K562 (cell line): Measurements from ENCODE around the gene FRAT1. TPM values are rescaled to one million over a fixed set of nuclear protein-coding genes. Genes with fewer than 3 reads are reported as not detected.

Experiments
- ATAC-seq: fragments of 200-7000 bp; cut with Tn5 transposase; 3 replicates; pipeline ENCODE4 v1.9.1; 2020; ENCODE audit warnings: moderate library complexity
- BruUV-seq: library from RNA; stranded (reverse); fragments of 400-500 nt; replicated peaks from 2 replicates; lab custom pipeline; 2021; lab: Mats Ljungman, UMichigan
- CTCF ChIA-PET: fragments of 300-600 bp; formaldehyde crosslinking; extraction: SDS; loops from one replicate; lab custom pipeline; 2021; ENCODE audit warnings: low intra/inter-chr PET ratio; lab: Yijun Ruan, JAX
- POLR2A ChIA-PET: fragments of 300-600, 350-650 bp; sonication (Branson Sonifier 250); formaldehyde crosslinking; extraction: SDS; loops from one replicate; lab custom pipeline; 2021; ENCODE audit warnings: antibody characterized with exemption, inconsistent platforms; lab: Yijun Ruan, JAX
- DNase-seq, 4 experiments: peaks; one replicate each; pipeline versions ENCODE4 v3.0.0 to v3.0.0-alpha.2; 2011 to 2018; ENCODE audit warnings: low spot score in 3 of 4, mixed read lengths in 3 of 4; ENCODE audit errors: extremely low read depth in 1 of 4
- FAIRE-seq: peaks from 2 replicates; lab custom pipeline; 2011; peaks lifted over from hg19 to GRCh38; lab: Jason Lieb, UNC
- H2AFZ ChIP-seq: 2 replicates; pipeline ENCODE4 v1.6.0; 2011; ENCODE audit warnings: low read depth, low read length, control low read depth, inconsistent platforms
- H3K27ac ChIP-seq: fragments of 200-600 bp; 3 replicates; pipeline ENCODE4 v1.8.0; 2011; ENCODE audit warnings: low read depth, mild to moderate bottlenecking, control low read depth, inconsistent platforms, low read length, moderate library complexity, mixed read lengths; ENCODE audit errors: extremely low read depth
- H3K27me3 ChIP-seq, 2 experiments: fragments of 300-600 bp in 1 of 2; 2 replicates in 1 of 2; 3 replicates in 1 of 2; pipeline versions ENCODE4 v1.6.0 to v1.8.0; 2011; ENCODE audit warnings: inconsistent platforms in 2 of 2, low read length in 2 of 2, mild to moderate bottlenecking in 1 of 2, mixed read lengths in 1 of 2, moderate library complexity in 1 of 2; ENCODE audit not compliant: control insufficient read depth in 2 of 2, insufficient read depth in 2 of 2
- H3K36me3 ChIP-seq: fragments of 300-600 bp; 3 replicates; pipeline ENCODE4 v1.8.0; 2011; ENCODE audit warnings: mild to moderate bottlenecking, low read length, inconsistent platforms; ENCODE audit not compliant: control insufficient read depth, insufficient read depth
- H3K4me1 ChIP-seq, 2 experiments: fragments of 200-600 bp in 1 of 2; replicated peaks in 1 of 2; 2 replicates in 1 of 2; 3 replicates in 1 of 2; pipeline versions ENCODE4 v1.5.1 to v1.8.0; 2011; ENCODE audit warnings: inconsistent platforms in 2 of 2, low read length in 2 of 2, mild to moderate bottlenecking in 1 of 2, mixed read lengths in 1 of 2, moderate library complexity in 1 of 2; ENCODE audit not compliant: control insufficient read depth in 2 of 2, insufficient read depth in 2 of 2
- H3K4me2 ChIP-seq: 2 replicates; pipeline ENCODE4 v1.6.1; 2011; ENCODE audit warnings: low read length, control low read depth, inconsistent platforms, mixed read lengths; ENCODE audit not compliant: insufficient read depth
- H3K4me3 ChIP-seq: fragments of 200-600 bp; sonication (generic), shearing (Covaris generic); 2 replicates; pipeline ENCODE4 v1.5.1; 2016; ENCODE audit warnings: control low read depth, inconsistent platforms
- H3K79me2 ChIP-seq: fragments of 200-600 bp; 3 replicates; pipeline ENCODE4 v1.8.0; 2011; ENCODE audit warnings: low read length, inconsistent platforms; ENCODE audit not compliant: control insufficient read depth, insufficient read depth
- H3K9ac ChIP-seq, 2 experiments: 2 replicates each; pipeline versions ENCODE4 v1.6.0 to v1.6.1; 2011; ENCODE audit warnings: low read depth in 2 of 2, low read length in 2 of 2, control low read depth in 1 of 2, inconsistent platforms in 1 of 2, mild to moderate bottlenecking in 1 of 2, mixed read lengths in 1 of 2; ENCODE audit not compliant: insufficient read depth in 1 of 2
- H3K9me1 ChIP-seq: one replicate; pipeline ENCODE4 v1.6.0; 2011; ENCODE audit warnings: inconsistent platforms, mild to moderate bottlenecking, low read length, moderate library complexity; ENCODE audit not compliant: control insufficient read depth, insufficient read depth
- H3K9me3 ChIP-seq: replicated peaks from 2 replicates; pipeline ENCODE4 v1.5.1; 2011; ENCODE audit warnings: low read depth, low read length, inconsistent platforms; ENCODE audit not compliant: control insufficient read depth, insufficient read depth
- H4K20me1 ChIP-seq: replicated peaks from 2 replicates; pipeline ENCODE4 v1.6.1; 2011; ENCODE audit warnings: low read length, inconsistent platforms, mixed read lengths; ENCODE audit not compliant: control insufficient read depth, insufficient read depth
- NKRF ChIP-seq: fragments of 450-650 bp; IDR thresholded peaks from 2 replicates; pipeline ENCODE4 v1.6.1; 2016; ENCODE audit warnings: borderline replicate concordance
- PCBP2 ChIP-seq: fragments of 200-400 bp; formaldehyde crosslinking; IDR thresholded peaks from 2 replicates; pipeline ENCODE4 v1.6.1; 2018; ENCODE audit warnings: low read length, low read depth, mild to moderate bottlenecking, moderate library complexity; ENCODE audit not compliant: poor library complexity, severe bottlenecking
- PTRF ChIP-seq: fragments of 450-650 bp; IDR thresholded peaks from 2 replicates; pipeline ENCODE4 v1.6.1; 2016; ENCODE audit warnings: mild to moderate bottlenecking, missing genetic modification characterization, missing compliant biosample characterization
- TCF3 ChIP-seq: sonication (generic); formaldehyde crosslinking; IDR thresholded peaks from 2 replicates; pipeline ENCODE4 v1.4.0; 2020; ENCODE audit warnings: mild to moderate bottlenecking, missing genetic modification reagents
- TCFL5 ChIP-seq: fragments of 250-450 bp; sonication (Bioruptor Pico); conservative IDR thresholded peaks from 2 replicates; pipeline ENCODE4 v1.6.1; 2021; ENCODE audit warnings: mild to moderate bottlenecking, moderate library complexity, matching md5 sums
- ZNF23 ChIP-seq: fragments of 250-450 bp; sonication (Bioruptor Pico); IDR thresholded peaks from 2 replicates; pipeline ENCODE4 v1.4.0; 2020; ENCODE audit warnings: mild to moderate bottlenecking
- ZNF282 ChIP-seq: sonication (generic); formaldehyde crosslinking; IDR thresholded peaks from 2 replicates; pipeline ENCODE4 v1.8.1; 2023; ENCODE audit warnings: missing genetic modification reagents
- WGBS: fragments of 100-300 bp; shearing (Covaris generic); methylation state at CpG from one replicate; pipeline ENCODE4 v1.1.6; 2016; ENCODE audit warnings: low coverage, mixed read lengths; ENCODE audit not compliant: insufficient coverage; ENCODE audit errors: missing lambda C conversion rate; 5-methylcytosine and 5-hydroxymethylcytosine counted together
- in situ Hi-C: fragments of 300-500 bp; cut with MboI; formaldehyde crosslinking; loops from 4 replicates; pipeline ENCODE4 v1.15.0; 2018; ENCODE audit warnings: inconsistent platforms, mixed read lengths
- intact Hi-C: fragments of 100-400 bp; cut with micrococcal nuclease; formaldehyde crosslinking; loops from 2 replicates; pipeline ENCODE4 v1.14.2; 2022
- polyA plus RNA-seq, 8 experiments: library from polyadenylated mRNA; depleted of rRNA in 4 of 8; stranded (reverse) in 5 of 8; unstranded in 3 of 8; fragments of >200 nt; fragmentation: Nextera tagmentation in 2 of 8; fragmentation: Illumina TruSeq in 1 of 8; extraction: Ambion mirVana in 2 of 8; extraction: Trizol in 1 of 8; gene quantifications; 2 replicates each; pipeline versions ENCODE4 v1.2.1 to v1.2.3, GENCODE V29; 2011 to 2014; ENCODE audit warnings: inconsistent platforms in 1 of 8, missing spikeins in 1 of 8
- total RNA-seq, 7 experiments: library from RNA; depleted of rRNA in 6 of 7; stranded (reverse); fragments of >200 nt in 6 of 7; fragmentation: Illumina TruSeq in 2 of 7; extraction: Trizol in 2 of 7; gene quantifications; 2 replicates each; pipeline versions ENCODE4 v1.2.1 to v1.2.3, GENCODE V29; 2011 to 2021; ENCODE audit warnings: low replicate concordance in 1 of 7

FRAT1 gene
- total and polyA plus RNA-seq, 9 of the 15 experiments (the other 6 are each of a cell fraction or from before 2014, with no cell fraction given): 0.11 to 4.6 (median 1.4) TPM

- intact Hi-C loops: loop anchor here (5.0 kb wide), 1 partner anchor 286 kb away; no protein-coding TSS in a partner anchor
- FAIRE-seq (no peak), ATAC-seq (no peak), DNase-seq (no peak)
- Histone ChIP-seq H3K9me1 (no peaks in the 10 kb centered on the region), H3K79me2 (no peaks in the 10 kb centered on the region), H3K27ac (no peak overlapping the region), H3K36me3 (peaks cover 69% of the 10 kb centered on the region; the same call in 2 of the 3 replicates), H3K4me1 (no peaks in the 10 kb centered on the region; a peak in 1 of 5 replicates), H2AFZ (no peak overlapping the region), H3K4me3 (no peak overlapping the region), H3K9ac (no peak overlapping the region), H3K4me2 (no peak overlapping the region), H4K20me1 (no peaks in the 10 kb centered on the region), H3K27me3 (no peaks in the 10 kb centered on the region), H3K9me3 (no peaks in the 10 kb centered on the region)
- 97% methylated on average over 4 of the region's 4 CpGs for WGBS
- CTCF ChIA-PET: no interaction called here
- POLR2A ChIA-PET: interaction anchor here (0.6 kb wide), 1 partner anchor 84 kb away, joined by 5 read pairs; no protein-coding TSS in a partner anchor
- TF ChIP-seq TCFL5 (CRISPR knock-in tag): no peak
- TF ChIP-seq NKRF: no peak
- no peak for TF ChIP-seq PTRF
- TF ChIP-seq TCF3 (CRISPR knock-in tag): no peak
- no peak for TF ChIP-seq ZNF23 (CRISPR knock-in tag)
- no peak for TF ChIP-seq PCBP2
- TF ChIP-seq ZNF282 (CRISPR knock-in tag): no peak
- in situ Hi-C loops: loop anchor here (10.0 kb wide), 1 partner anchor 284 kb away; no protein-coding TSS in a partner anchor
- no TSS peak for BruUV-seq
These were observed 39.3 kb downstream of the FRAT1 start for GRCh38 chr10:97358349-97358748.
